ENCODE measurements around the gene SMYD3. TPM values are rescaled to one million over a fixed set of nuclear protein-coding genes. Genes with fewer than 3 reads are reported as not detected.

SMYD3 gene
- total and polyA plus RNA-seq, 9 of the 15 experiments (the other 6 are each of a cell fraction or from before 2014, with no cell fraction given), result 128 to 440 (median 197) TPM

- TF ChIP-seq, protein P1, sequence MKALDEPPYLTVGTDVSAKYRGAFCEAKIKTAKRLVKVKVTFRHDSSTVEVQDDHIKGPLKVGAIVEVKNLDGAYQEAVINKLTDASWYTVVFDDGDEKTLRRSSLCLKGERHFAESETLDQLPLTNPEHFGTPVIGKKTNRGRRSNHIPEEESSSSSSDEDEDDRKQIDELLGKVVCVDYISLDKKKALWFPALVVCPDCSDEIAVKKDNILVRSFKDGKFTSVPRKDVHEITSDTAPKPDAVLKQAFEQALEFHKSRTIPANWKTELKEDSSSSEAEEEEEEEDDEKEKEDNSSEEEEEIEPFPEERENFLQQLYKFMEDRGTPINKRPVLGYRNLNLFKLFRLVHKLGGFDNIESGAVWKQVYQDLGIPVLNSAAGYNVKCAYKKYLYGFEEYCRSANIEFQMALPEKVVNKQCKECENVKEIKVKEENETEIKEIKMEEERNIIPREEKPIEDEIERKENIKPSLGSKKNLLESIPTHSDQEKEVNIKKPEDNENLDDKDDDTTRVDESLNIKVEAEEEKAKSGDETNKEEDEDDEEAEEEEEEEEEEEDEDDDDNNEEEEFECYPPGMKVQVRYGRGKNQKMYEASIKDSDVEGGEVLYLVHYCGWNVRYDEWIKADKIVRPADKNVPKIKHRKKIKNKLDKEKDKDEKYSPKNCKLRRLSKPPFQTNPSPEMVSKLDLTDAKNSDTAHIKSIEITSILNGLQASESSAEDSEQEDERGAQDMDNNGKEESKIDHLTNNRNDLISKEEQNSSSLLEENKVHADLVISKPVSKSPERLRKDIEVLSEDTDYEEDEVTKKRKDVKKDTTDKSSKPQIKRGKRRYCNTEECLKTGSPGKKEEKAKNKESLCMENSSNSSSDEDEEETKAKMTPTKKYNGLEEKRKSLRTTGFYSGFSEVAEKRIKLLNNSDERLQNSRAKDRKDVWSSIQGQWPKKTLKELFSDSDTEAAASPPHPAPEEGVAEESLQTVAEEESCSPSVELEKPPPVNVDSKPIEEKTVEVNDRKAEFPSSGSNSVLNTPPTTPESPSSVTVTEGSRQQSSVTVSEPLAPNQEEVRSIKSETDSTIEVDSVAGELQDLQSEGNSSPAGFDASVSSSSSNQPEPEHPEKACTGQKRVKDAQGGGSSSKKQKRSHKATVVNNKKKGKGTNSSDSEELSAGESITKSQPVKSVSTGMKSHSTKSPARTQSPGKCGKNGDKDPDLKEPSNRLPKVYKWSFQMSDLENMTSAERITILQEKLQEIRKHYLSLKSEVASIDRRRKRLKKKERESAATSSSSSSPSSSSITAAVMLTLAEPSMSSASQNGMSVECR (CRISPR knock-in tag; IDR thresholded peaks at IDR 0.05), result no peak
- TF ChIP-seq ZBTB49 (CRISPR knock-in tag; IDR thresholded peaks at IDR 0.05; ENCODE audit: borderline replicate concordance), result no peak
- TF ChIP-seq MTF1 (CRISPR knock-in tag; IDR thresholded peaks at IDR 0.05; ENCODE audit: borderline replicate concordance), result no peak
Observed at GRCh38 chr1:246258250-246258649, 248.8 kb downstream of the SMYD3 start (continued).

All from K562 (cell line).